LHCN-M2 (cell line): Measurements from ENCODE around the gene PHLDA1. TPM values are rescaled to one million over a fixed set of nuclear protein-coding genes. Genes with fewer than 3 reads are reported as not detected.

Experiments
- DNase-seq: peaks from one replicate; pipeline ENCODE4 v3.0.0-alpha.2; 2012; ENCODE audit warnings: low read depth
- total RNA-seq: library from RNA; depleted of rRNA; stranded (reverse); fragments of >200 nt; gene quantifications from 2 replicates; pipeline ENCODE4 v1.2.3, GENCODE V29; 2014

Gene PHLDA1
- total RNA-seq, 1 experiment from 2014 or later: 191 TPM

- peak; percentile 82 for DNase-seq
Observed at GRCh38 chr12:76037130-76038103, 5.8 kb upstream of the PHLDA1 start.

- no peak for DNase-seq
Observed at GRCh38 chr12:76035045-76035444, 3.5 kb upstream of the PHLDA1 start.

GRCh38 chr12:76033081-76034011 is 1.8 kb upstream of the PHLDA1 start:
- peak; percentile 86 for DNase-seq

- peak; percentile 69 for DNase-seq
Observed at GRCh38 chr12:76032043-76032981, 736 bp upstream of the PHLDA1 start.

- no peak for DNase-seq
Observed at GRCh38 chr12:76031081-76031413, 529 bp downstream of the PHLDA1 start.

- DNase-seq: peak; percentile 66
Observed at GRCh38 chr12:76030341-76031080, 1.1 kb downstream of the PHLDA1 start.

- peak; percentile 68 for DNase-seq
Observed at GRCh38 chr12:76029982-76030340, 1.6 kb downstream of the PHLDA1 start.

GRCh38 chr12:76028571-76029277 is 2.9 kb downstream of the PHLDA1 start:
- no peak for DNase-seq

GRCh38 chr12:76026643-76027063 is 4.9 kb downstream of the PHLDA1 start:
- DNase-seq: peak; percentile 56

GRCh38 chr12:76025601-76026575 is 5.7 kb downstream of the PHLDA1 start:
- DNase-seq: peak; percentile 78

GRCh38 chr12:76024942-76025600 is 6.5 kb downstream of the PHLDA1 start:
- peak; percentile 94 for DNase-seq

- peak; percentile 42 for DNase-seq
Observed at GRCh38 chr12:76024102-76024781, 7.3 kb downstream of the PHLDA1 start.

- no peak for DNase-seq
Observed at GRCh38 chr12:76023069-76023690, 8.4 kb downstream of the PHLDA1 start.

- no peak for DNase-seq
Observed at GRCh38 chr12:76022506-76022905, 9.1 kb downstream of the PHLDA1 start.

GRCh38 chr12:76020731-76021672 is 10.6 kb downstream of the PHLDA1 start:
- DNase-seq: peak; percentile 98

- peak; percentile 83 for DNase-seq
Observed at GRCh38 chr12:76020281-76020680, 11.3 kb downstream of the PHLDA1 start.
